Neutrophil (primary cell): Measurements from ENCODE around the gene SULT1E1.

Experiments
- H3K27ac ChIP-seq: fragments of 200-600 bp; sonication (generic); 2 replicates; pipeline ENCODE4 v1.5.1; 2016; ENCODE audit warnings: mild to moderate bottlenecking, moderate library complexity
- H3K27me3 ChIP-seq: fragments of 200-600 bp; sonication (generic); 2 replicates; pipeline ENCODE4 v1.6.0; 2016; ENCODE audit warnings: mild to moderate bottlenecking
- H3K36me3 ChIP-seq: fragments of 200-600 bp; sonication (generic); 2 replicates; pipeline ENCODE4 v1.5.1; 2017
- H3K4me1 ChIP-seq, 2 experiments: fragments of 200-600 bp in 1 of 2; sonication (generic) in 1 of 2; 1 replicate in 1 of 2; 2 replicates in 1 of 2; pipeline versions ENCODE4 v1.5.1 to v1.6.1; 2013 to 2016; ENCODE audit warnings: low read depth in 1 of 2, low read length in 1 of 2, mild to moderate bottlenecking in 1 of 2, moderate library complexity in 1 of 2; ENCODE audit not compliant: control insufficient read depth in 1 of 2, insufficient read depth in 1 of 2
- H3K4me3 ChIP-seq, 2 experiments: fragments of 200-600 bp in 1 of 2; sonication (generic) in 1 of 2; 1 replicate in 1 of 2; 2 replicates in 1 of 2; pipeline ENCODE4 v1.5.1; 2013 to 2016; ENCODE audit warnings: low read depth in 1 of 2, low read length in 1 of 2, mild to moderate bottlenecking in 1 of 2, moderate library complexity in 1 of 2
- H3K9me3 ChIP-seq: fragments of 200-600 bp; sonication (generic); 2 replicates; pipeline ENCODE4 v1.5.1; 2016
- TF ChIP-seq, protein P1 (sequence below): fragments of 200-600 bp; sonication (generic); IDR thresholded peaks from 2 replicates; pipeline ENCODE4 v1.5.1; 2016; ENCODE audit warnings: antibody characterized with exemption

The SULT1E1 gene, protein sequence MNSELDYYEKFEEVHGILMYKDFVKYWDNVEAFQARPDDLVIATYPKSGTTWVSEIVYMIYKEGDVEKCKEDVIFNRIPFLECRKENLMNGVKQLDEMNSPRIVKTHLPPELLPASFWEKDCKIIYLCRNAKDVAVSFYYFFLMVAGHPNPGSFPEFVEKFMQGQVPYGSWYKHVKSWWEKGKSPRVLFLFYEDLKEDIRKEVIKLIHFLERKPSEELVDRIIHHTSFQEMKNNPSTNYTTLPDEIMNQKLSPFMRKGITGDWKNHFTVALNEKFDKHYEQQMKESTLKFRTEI

DNA sequence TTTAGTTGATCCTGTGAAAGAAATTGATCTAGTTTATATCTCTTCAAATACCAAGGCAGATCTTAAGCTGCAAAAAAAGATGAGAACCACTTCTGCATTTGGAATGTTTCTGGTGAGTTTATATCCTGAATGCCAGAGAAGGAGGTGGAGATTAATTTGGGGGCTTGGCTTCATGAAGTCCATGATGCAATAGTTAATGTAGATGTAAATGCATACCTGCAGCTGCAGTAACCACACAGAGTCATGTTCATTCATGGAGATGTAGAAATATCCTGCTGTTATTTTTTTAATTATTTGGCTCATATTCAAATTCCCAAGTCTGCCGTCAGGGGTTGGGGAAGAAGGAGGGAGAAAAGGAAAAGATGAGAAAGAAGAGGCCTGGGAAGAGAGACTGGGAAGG is at the start of gene SULT1E1:
TSS of gene SULT1E1 (minus strand) at position 94 of the 400 bp plus-strand sequence. CDS start 2,501 bp downstream, outside the sequence.
- Histone ChIP-seq H3K4me1 (no peaks in the 10 kb centered on the region), H3K4me3 (no peak within 1 kb of the TSS), H3K36me3 (no peaks in the 10 kb centered on the region), H3K27ac (no peak within 1 kb of the TSS), H3K27me3 (no peaks in the 10 kb centered on the region), H3K9me3 (no peaks in the 10 kb centered on the region)
- TF ChIP-seq, protein P1, sequence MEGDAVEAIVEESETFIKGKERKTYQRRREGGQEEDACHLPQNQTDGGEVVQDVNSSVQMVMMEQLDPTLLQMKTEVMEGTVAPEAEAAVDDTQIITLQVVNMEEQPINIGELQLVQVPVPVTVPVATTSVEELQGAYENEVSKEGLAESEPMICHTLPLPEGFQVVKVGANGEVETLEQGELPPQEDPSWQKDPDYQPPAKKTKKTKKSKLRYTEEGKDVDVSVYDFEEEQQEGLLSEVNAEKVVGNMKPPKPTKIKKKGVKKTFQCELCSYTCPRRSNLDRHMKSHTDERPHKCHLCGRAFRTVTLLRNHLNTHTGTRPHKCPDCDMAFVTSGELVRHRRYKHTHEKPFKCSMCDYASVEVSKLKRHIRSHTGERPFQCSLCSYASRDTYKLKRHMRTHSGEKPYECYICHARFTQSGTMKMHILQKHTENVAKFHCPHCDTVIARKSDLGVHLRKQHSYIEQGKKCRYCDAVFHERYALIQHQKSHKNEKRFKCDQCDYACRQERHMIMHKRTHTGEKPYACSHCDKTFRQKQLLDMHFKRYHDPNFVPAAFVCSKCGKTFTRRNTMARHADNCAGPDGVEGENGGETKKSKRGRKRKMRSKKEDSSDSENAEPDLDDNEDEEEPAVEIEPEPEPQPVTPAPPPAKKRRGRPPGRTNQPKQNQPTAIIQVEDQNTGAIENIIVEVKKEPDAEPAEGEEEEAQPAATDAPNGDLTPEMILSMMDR = no peak

DNA sequence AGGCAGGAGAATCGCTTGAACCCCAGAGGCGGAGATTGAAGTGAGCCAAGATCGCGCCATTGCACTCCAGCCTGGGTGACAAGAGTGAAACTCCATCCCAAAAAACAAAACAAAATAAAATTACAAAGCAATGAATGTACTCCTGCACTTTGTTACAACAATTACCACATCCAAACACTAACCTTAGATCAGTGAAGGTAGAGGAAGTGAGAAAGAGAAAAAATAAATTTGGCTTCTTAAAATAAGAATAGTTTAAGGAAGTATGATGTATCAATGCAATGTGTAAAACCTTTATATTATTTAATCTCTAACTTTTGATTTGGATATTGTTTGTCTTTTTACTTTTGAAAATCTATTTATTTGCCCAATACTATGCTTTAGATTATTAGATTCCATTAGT is 49.2 kb upstream of the SULT1E1 start:
- H3K27me3 ChIP-seq = peaks cover 4% of the 10 kb centered on the region
- H3K9me3 ChIP-seq = no peaks in the 10 kb centered on the region
- H3K4me1 ChIP-seq = no peaks in the 10 kb centered on the region
- H3K27ac ChIP-seq = no peak overlapping the region
- TF ChIP-seq, protein P1 = no peak
- H3K36me3 ChIP-seq = no peaks in the 10 kb centered on the region
- H3K4me3 ChIP-seq = no peak overlapping the region

DNA sequence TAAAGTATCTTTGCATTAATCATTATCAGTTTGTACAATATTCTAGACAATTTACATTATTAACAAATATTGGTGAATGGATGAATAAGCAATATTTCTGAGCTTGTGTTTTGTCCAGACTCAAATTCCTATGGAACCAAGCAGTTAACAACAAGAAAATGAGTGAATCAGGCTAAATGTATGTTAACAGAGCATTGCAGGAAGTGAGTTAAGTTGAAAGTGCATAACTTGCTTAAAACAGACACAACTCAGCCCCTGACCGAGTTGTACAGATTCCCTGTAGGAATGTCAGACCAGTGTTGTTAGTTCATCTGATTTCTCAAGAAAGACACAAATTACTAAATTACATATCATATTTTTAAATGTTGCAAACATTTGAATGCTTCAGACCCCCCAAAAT is 47.2 kb upstream of the SULT1E1 start:
- H3K36me3 ChIP-seq = no peaks in the 10 kb centered on the region
- H3K9me3 ChIP-seq = no peaks in the 10 kb centered on the region
- H3K27ac ChIP-seq = no peak overlapping the region
- no peaks in the 10 kb centered on the region for H3K4me1 ChIP-seq
- H3K4me3 ChIP-seq = no peak overlapping the region
- H3K27me3 ChIP-seq = peaks cover 4% of the 10 kb centered on the region
- TF ChIP-seq, protein P1 = no peak

GRCh38 chr4:69896530-69897116 is 36.7 kb upstream of the SULT1E1 start:
- Histone ChIP-seq H3K4me1 (no peaks in the 10 kb centered on the region), H3K36me3 (no peaks in the 10 kb centered on the region), H3K9me3 (no peaks in the 10 kb centered on the region), H3K27me3 (peaks cover 16% of the 10 kb centered on the region), H3K4me3 (no peak overlapping the region), H3K27ac (no peak overlapping the region)
- TF ChIP-seq, protein P1 = no peak

- no peaks in the 10 kb centered on the region for H3K9me3 ChIP-seq
- no peak overlapping the region for H3K27ac ChIP-seq
- no peaks in the 10 kb centered on the region for H3K4me1 ChIP-seq
- H3K4me3 ChIP-seq = no peak overlapping the region
- no peaks in the 10 kb centered on the region for H3K36me3 ChIP-seq
- TF ChIP-seq, protein P1 = no peak
- peaks cover 16% of the 10 kb centered on the region for H3K27me3 ChIP-seq
Measured at GRCh38 chr4:69894721-69895120, 34.8 kb upstream of the SULT1E1 start.
